Peyer's patch (tissue), 4 donors: ENCODE data around the gene STAT6.

Source experiments
- POLR2A ChIP-seq, 2 donors: fragments of 450-650 bp; IDR thresholded peaks; one replicate each; pipeline ENCODE4 v1.5.1; 2017; ENCODE audit warnings: antibody characterized with exemption in 2 of 2, mild to moderate bottlenecking in 2 of 2, moderate library complexity in 2 of 2
- TF ChIP-seq, protein P1 (sequence below), 6 experiments: fragments of 450-650 bp in 4 of 6; fragments of 200-600 bp in 2 of 6; sonication (generic) in 1 of 6; IDR thresholded peaks; one replicate each; pipeline ENCODE4 v1.5.1; 2017 to 2019; ENCODE audit warnings: antibody characterized with exemption in 6 of 6, mild to moderate bottlenecking in 3 of 6, moderate library complexity in 1 of 6

DNA sequence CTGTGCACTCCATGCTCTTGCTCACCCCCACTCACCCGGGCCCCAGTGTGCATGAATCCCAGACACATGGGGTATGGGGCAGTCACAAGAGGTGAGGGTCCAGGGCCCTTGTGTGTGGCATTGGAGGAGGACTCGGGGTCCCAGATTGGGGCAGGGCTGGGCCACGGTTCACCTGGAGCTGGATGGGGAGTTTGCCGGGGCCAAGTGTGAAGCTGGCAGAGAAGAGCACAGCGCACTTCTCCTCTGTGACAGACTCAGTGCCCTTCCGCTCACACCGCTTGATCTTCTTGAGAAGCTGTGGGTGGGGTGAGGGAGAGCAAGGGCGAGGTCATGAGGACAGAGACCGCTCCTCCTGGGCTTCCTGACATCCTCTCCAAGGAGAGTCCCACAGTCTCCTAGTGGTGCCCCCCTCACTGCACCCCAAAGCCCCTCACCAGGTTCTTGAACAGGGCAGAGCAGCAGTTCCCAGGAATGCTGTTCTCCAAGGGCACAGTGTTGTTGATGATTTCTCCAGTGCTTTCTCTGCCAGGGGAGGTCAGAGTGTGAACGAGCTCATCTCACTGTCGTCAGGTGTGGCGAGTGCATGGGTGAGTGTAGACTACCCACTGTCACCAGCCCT lies 6.8 kb downstream of the STAT6 start:
- TF ChIP-seq, protein P1, sequence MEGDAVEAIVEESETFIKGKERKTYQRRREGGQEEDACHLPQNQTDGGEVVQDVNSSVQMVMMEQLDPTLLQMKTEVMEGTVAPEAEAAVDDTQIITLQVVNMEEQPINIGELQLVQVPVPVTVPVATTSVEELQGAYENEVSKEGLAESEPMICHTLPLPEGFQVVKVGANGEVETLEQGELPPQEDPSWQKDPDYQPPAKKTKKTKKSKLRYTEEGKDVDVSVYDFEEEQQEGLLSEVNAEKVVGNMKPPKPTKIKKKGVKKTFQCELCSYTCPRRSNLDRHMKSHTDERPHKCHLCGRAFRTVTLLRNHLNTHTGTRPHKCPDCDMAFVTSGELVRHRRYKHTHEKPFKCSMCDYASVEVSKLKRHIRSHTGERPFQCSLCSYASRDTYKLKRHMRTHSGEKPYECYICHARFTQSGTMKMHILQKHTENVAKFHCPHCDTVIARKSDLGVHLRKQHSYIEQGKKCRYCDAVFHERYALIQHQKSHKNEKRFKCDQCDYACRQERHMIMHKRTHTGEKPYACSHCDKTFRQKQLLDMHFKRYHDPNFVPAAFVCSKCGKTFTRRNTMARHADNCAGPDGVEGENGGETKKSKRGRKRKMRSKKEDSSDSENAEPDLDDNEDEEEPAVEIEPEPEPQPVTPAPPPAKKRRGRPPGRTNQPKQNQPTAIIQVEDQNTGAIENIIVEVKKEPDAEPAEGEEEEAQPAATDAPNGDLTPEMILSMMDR (IDR thresholded peaks at IDR 0.05): no peak
- TF ChIP-seq POLR2A (IDR thresholded peaks at IDR 0.05): no peak
